Ovary (tissue), 9 donors: Measurements from ENCODE around the gene CHSY3. TPM values are rescaled to one million over a fixed set of nuclear protein-coding genes. Genes with fewer than 3 reads are reported as not detected.

Source experiments
- DNase-seq, 5 donors: peaks; one replicate each; pipeline ENCODE4 v3.0.0-alpha.2; 2019 to 2020
- H3K27ac ChIP-seq, 2 donors: fragments of 200-600 bp; one replicate each; pipeline versions ENCODE4 v1.5.1 to v1.8.0; 2019 to 2022
- H3K27me3 ChIP-seq: fragments of 200-600 bp; one replicate; pipeline ENCODE4 v1.8.0; 2022
- H3K36me3 ChIP-seq: fragments of 200-600 bp; sonication (generic); one replicate; pipeline ENCODE4 v1.5.1; 2019
- H3K4me1 ChIP-seq: one replicate; pipeline ENCODE4 v1.8.1; 2013; ENCODE audit warnings: mild to moderate bottlenecking, moderate library complexity; ENCODE audit not compliant: insufficient read depth
- H3K4me3 ChIP-seq: fragments of 200-600 bp; sonication (generic); one replicate; pipeline ENCODE4 v1.5.1; 2017
- H3K9me3 ChIP-seq, 2 donors: fragments of 200-600 bp in 1 of 2; sonication (generic) in 1 of 2; one replicate each; pipeline versions ENCODE4 v1.5.1 to v1.8.1; 2013 to 2019; ENCODE audit warnings: mild to moderate bottlenecking in 1 of 2, moderate library complexity in 1 of 2
- CTCF ChIP-seq, 3 donors: fragments of 450-650 bp in 2 of 3; fragments of 200-600 bp in 1 of 3; IDR thresholded peaks; one replicate each; pipeline versions ENCODE4 v1.5.1 to v1.8.0; 2016 to 2022; ENCODE audit warnings: antibody characterized with exemption in 3 of 3, mild to moderate bottlenecking in 1 of 3
- EP300 ChIP-seq: sonication (generic); formaldehyde crosslinking; IDR thresholded peaks from one replicate; pipeline ENCODE4 v1.6.1; 2017; ENCODE audit warnings: antibody characterized with exemption
- POLR2A ChIP-seq: fragments of 450-650 bp; IDR thresholded peaks from one replicate; pipeline ENCODE4 v1.6.1; 2017; ENCODE audit warnings: antibody characterized with exemption, mild to moderate bottlenecking, moderate library complexity
- WGBS, 3 donors: extraction: QIAGEN DNeasy Blood & Tissue Kit in 1 of 3; methylation state at CpG; one replicate each; pipeline versions ENCODE4 v1.1.5 to v1.1.7; 2013 to 2017; 5-methylcytosine and 5-hydroxymethylcytosine counted together
- intact Hi-C, 4 donors: fragments of 100-400 bp; cut with DNase I; formaldehyde crosslinking; loops; one replicate each; pipeline versions ENCODE4 v1.11.0 to v1.15.1; 2022 to 2023
- polyA plus RNA-seq, 2 donors: library from polyadenylated mRNA; stranded (reverse); fragments of 200-250 nt in 1 of 2; fragments of 350-450 nt in 1 of 2; fragmentation: Illumina TruSeq in 1 of 2; extraction: RNeasy Lipid Tissue Mini Kit (QIAGEN cat#74804) in 1 of 2; gene quantifications; one replicate each; pipeline ENCODE4 v1.2.3, GENCODE V29; 2013 to 2014
- total RNA-seq, 7 donors: library from RNA; depleted of rRNA in 2 of 7; stranded (reverse); fragments of >200 nt in 2 of 7; fragmentation: NEBNext Ultra II Directional in 3 of 7; extraction: Animal tissue kit (Norgen Biotek cat#: 25700) in 3 of 7; gene quantifications; one replicate each; pipeline versions ENCODE4 v1.1.0 to v1.2.4, GENCODE V29; 2016 to 2023
- donor health status: DM: no; HTN: no; CAD: no; lungs with moderate emphysema.
- donor health status: DM: no; HTN: no; CAD: no.
- donor health status: Bipolar disorder and iron deficiency.
- donor health status: DM: yes; HTN: yes; CAD: no.
- donor health status: DM: no; HTN: no; CAD: no.
- donor health status: DM: yes; HTN: yes; CAD: no.

CHSY3 gene
- total and polyA plus RNA-seq, 9 donors, result 0.13 to 5.5 (median 0.74) TPM

- WGBS, 3 donors, result 73 to 78% (median 77%) methylated on average over 3 of the region's 3 CpGs
- DNase-seq, result no peak
- Histone ChIP-seq H3K27ac (no peak overlapping the region), H3K4me1 (no peaks in the 10 kb centered on the region), H3K36me3 (no peaks in the 10 kb centered on the region), H3K9me3 (no peaks in the 10 kb centered on the region), H3K4me3 (no peak overlapping the region), H3K27me3 (no peaks in the 10 kb centered on the region)
- TF ChIP-seq CTCF (IDR thresholded peaks at IDR 0.05) (no peak), POLR2A (no peak), EP300 (no peak)
- intact Hi-C loops, result no loop called here
Measured at GRCh38 chr5:130102375-130102774, 198.1 kb downstream of the CHSY3 start.

GRCh38 chr5:130102960-130103359 lies 198.7 kb downstream of the CHSY3 start:
- TF ChIP-seq POLR2A, result no peak
- H3K27ac ChIP-seq, result no peak overlapping the region
- DNase-seq, result no peak
- no peaks in the 10 kb centered on the region for H3K36me3 ChIP-seq
- H3K4me1 ChIP-seq, result no peaks in the 10 kb centered on the region
- H3K9me3 ChIP-seq, result no peaks in the 10 kb centered on the region
- H3K27me3 ChIP-seq, result no peaks in the 10 kb centered on the region
- WGBS, 3 donors, result 89 to 98% (median 95%) methylated on average over 1 of the region's 1 CpG
- intact Hi-C loops, result no loop called here
- H3K4me3 ChIP-seq, result no peak overlapping the region

- H3K27me3 ChIP-seq, result no peaks in the 10 kb centered on the region
- no peaks in the 10 kb centered on the region for H3K36me3 ChIP-seq
- H3K9me3 ChIP-seq, result no peaks in the 10 kb centered on the region
- intact Hi-C loops, result no loop called here
- H3K27ac ChIP-seq, result no peak overlapping the region
- TF ChIP-seq CTCF (IDR thresholded peaks at IDR 0.05) (no peak), EP300 (no peak), POLR2A (no peak)
- no peak overlapping the region for H3K4me3 ChIP-seq
- no peak for DNase-seq
- WGBS, 3 donors, result 90 to 96% (median 92%) methylated on average over 1 of the region's 1 CpG
- H3K4me1 ChIP-seq, result no peaks in the 10 kb centered on the region
Measured at GRCh38 chr5:130104895-130105688, 200.8 kb downstream of the CHSY3 start.

GRCh38 chr5:130106480-130106879 lies 202.2 kb downstream of the CHSY3 start:
- intact Hi-C loops, result no loop called here
- TF ChIP-seq CTCF (IDR thresholded peaks at IDR 0.05) (no peak), POLR2A (no peak), EP300 (no peak)
- H3K27me3 ChIP-seq, result no peaks in the 10 kb centered on the region

GRCh38 chr5:130109152-130109551 lies 204.9 kb downstream of the CHSY3 start:
- DNase-seq, result no peak
- Histone ChIP-seq H3K4me1 (no peaks in the 10 kb centered on the region), H3K27ac (no peak overlapping the region), H3K4me3 (no peak overlapping the region), H3K36me3 (no peaks in the 10 kb centered on the region), H3K9me3 (no peaks in the 10 kb centered on the region), H3K27me3 (no peaks in the 10 kb centered on the region)
- intact Hi-C loops, result no loop called here
- 76 to 89% (median 83%) methylated on average over 1 of the region's 1 CpG for WGBS, 3 donors
- TF ChIP-seq EP300, result no peak
- TF ChIP-seq POLR2A, result no peak
- no peak for TF ChIP-seq CTCF (IDR thresholded peaks at IDR 0.05)

More at GRCh38 chr5:130106480-130106879, 202.2 kb downstream of the CHSY3 start:
- Histone ChIP-seq H3K36me3 (no peaks in the 10 kb centered on the region), H3K4me3 (no peak overlapping the region), H3K4me1 (no peaks in the 10 kb centered on the region), H3K9me3 (no peaks in the 10 kb centered on the region), H3K27ac (no peak overlapping the region)
- DNase-seq, result no peak
